Right hindlimb (tissue), 1 donor: Measurements from ENCODE around the gene FLNC.

ENCODE experiments used
- DNase-seq: peaks from one replicate; pipeline ENCODE4 v3.0.0-alpha.2; 2018

FLNC gene

DNA sequence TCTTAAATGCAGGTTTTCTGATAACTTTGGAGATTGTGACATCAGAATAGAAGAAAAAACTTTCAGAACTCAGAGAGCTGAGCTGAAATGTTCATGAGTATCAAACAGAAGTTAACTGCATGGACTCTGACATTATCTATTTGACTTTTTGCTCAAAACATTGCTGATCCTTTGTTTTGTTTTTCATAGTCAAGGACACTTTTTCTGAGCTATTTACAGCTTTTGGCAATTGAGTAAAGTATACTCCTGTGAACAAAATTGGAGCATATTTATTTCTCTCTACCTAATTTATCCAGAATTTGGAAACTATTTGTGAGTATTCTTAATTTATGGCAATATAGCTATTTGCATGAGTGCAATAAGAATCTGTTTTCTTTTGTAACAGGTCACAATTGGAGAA lies 69.2 kb downstream of the FLNC start:
- no peak for DNase-seq

DNA sequence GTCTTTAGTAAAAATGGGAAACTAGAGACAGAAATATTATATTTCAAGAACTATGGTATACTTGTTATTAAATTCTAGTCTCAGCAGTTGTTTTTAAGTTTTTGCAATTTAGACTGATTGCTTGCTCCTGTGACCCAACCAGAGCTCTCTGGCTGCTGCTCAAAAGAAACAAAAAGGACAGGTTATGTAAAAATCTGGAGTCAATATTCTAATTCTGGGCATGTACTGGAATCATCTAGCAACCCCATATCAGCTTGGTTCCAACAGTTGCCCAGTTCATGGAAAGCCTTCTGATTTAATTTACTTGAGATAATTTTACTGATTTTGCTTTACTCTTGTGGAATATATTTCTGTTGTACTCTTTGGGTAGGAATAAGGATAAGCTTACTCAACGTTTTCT lies 70.0 kb downstream of the FLNC start:
- no peak for DNase-seq

DNA sequence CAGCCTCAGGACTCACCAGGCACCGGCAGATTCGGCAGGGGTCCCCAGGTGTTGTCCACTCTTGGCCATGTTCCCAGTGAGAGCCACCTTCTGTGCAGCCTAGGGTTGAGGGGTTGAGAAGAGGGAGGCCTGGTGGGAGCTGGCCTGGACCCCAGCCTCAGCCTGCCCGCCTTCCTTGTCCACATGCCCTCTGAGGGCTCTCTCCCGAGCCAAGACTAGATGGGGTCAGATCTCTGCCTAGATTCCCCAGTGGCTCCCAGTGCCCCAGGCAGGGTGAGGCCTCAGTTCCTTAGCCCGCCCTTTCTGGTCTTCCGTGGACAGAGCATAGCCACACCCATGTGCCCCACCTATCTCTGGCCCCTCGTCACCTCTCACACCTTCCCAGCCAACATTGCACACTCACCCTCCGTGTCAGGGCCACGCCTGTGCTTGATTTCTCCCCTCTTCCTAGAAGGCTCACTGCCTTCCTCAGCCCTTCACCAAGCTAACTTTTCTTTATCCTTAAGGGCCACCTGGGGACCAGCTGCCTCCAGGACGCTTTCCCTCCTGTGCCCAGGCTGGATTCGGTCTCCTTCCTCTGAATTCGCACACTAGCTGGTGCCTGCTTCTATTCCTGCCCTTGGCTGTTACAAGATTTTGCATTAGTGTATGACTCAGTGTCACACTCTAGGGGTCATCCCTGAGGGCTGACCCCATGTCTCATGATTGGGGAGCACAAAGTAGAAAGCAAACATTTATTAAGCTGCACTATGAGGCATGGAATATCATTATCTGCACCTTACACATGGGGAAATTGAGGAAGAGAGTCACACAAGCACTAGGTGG lies 72.8 kb downstream of the FLNC start:
- DNase-seq: no peak

DNA sequence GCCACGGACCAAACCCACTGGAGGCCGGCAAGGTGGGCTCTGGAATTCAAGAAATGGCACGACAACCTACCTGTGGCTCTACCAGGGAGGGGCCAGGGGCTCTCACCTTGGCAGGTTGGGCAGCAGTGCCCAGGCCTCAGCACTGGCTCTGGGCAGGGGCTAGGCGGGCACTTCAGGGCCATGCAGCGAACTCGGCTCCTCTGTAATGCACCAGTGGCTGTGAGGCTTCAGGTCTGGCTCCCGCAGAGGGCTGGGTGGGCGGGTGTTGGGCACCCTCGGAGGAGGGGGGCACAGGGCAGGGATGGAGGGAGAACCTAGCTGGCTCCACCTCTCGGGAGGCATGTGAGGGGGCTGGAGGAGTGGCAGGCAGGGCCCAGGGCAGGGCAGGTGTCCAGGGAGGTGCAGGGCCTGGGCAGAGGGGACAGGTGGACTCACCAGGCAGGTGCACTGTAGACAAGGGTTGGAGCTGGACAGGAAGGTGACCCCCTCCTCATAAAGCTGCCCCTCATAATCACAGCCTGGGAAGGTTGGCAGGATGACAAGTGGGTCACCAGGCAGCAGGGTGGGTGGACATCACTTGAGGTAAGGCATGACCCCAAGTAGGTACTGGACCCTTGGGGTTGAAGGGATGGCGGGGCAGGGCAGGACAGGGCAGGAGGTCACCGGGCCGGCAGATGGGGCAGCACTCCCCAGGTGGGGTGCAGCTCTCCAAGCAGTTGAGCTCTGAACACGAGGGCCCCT lies 73.6 kb downstream of the FLNC start:
- DNase-seq: no peak

DNA sequence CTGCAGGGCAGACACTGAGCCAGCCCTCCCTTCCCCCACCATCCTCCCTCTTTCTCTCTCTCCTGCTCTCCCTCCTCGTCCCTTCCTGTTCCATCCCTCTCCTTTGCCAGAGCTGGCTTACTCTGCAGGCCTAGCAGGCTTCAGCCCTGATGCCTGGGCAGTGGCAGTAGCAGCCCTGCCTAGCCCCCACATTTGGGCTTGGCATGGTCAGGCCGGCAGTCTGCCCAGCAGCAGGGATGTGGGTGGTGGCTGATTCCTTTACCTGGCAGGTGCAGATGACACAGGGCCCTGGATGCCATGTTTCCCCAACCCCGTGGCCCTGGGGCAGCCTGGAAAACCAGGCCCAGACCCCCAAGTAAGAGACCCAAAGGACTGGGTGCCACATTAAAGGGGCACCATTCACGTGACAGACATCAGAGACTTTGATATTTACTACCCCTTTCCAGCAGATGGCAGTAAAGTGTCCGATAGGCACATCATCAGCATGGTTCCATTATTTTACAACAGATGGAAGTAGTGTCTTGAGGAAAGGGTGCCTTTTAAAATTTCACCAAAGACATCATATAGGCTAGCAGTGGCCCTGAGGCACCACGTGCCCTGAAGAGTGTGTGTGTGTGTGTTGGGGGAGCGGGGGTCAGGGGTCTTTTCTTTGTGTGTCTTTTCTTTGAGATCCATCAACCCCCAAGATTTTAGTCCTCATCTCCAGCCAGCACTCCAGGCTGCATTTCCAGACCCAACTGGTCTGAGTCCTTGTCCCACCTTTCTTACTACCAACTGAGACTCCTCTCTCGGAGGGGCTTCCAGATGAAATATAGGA lies 74.4 kb downstream of the FLNC start:
- DNase-seq: no peak

DNA sequence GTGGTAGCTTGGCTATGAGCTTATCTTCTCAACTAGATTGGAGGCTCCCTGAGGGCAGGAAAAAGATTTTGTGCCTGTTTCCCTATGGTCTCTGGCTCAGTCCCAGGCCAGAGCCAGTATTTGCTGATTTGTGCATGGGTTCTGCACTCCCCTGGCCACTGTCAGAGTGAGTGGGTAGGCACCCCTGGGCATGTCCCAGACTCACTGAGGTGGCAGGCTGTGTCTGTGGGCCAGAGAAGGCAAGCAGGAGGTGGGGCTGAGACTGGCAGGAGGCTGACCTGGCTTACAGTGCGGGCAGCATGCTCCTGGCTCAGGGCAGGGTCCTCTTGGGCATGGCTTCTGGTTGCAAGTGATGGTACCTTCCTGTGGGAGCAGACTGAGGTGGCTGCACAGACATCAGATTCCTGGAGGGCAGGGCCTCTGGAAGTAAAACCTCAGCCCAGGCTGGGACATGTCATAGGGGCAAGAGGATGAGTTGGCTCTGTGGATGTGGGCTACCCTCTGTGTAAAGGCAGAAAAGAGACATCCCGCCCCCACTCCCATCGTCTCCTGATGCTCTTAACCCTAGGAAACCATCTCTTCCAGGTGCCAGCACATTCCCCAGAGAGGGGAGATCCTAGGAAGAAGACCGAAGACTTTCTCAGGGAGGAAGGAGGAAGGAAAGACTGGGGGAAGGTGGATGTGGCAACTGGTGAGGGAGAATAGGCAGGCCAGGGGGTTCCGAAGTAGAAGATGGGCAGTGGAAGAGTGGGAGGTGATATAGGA lies 76.0 kb downstream of the FLNC start:
- no peak for DNase-seq

DNA sequence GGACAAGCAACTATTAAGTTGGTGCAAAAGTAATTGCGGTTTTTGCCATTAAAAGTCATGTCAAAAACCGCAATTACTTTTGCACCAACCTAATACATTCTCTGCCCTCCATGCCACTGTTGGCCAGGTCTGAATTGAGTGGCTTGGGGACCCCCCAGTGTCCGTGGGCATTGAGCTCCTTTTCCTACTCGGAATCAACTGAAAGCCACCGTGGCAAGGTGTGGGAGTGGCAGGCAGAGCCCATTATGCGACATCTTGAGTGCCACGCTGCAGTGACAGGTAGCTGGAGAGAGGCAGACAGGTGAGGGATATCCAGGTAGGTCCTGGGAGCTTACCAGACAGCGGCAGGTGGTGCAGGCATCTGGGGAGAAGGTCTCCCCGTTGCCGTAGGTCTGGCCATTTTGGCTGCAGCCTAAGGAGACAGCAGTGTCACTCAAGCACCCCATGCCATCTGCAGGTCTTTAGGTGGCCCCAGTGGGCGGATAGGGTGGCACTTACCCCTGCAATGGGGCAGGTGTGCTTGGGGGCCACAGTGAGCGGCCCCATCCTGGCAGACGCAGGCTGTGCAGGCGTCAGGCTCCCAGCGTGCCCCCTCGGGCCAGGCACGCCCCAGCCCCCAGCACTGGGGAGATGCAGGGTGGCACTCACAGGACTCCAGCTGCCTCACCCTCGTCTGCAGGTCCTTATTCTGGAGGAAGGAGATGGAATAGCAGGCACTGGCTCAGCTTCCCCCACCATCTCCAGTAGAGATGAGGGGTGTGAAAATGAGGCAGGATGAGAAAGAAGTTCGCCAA lies 76.8 kb downstream of the FLNC start:
- DNase-seq: no peak
